HEK293 (cell line): ENCODE data around the gene SPEG.

Source experiments
- CTCF ChIA-PET: fragments of 350-600 bp; formaldehyde crosslinking; extraction: SDS; loops from one replicate; lab custom pipeline; 2021; ENCODE audit warnings: antibody characterized with exemption; lab: Yijun Ruan, JAX
- POLR2A ChIA-PET: fragments of 300-600 bp; formaldehyde crosslinking; extraction: SDS; loops from one replicate; lab custom pipeline; 2020; ENCODE audit warnings: antibody characterized with exemption, inconsistent platforms; lab: Yijun Ruan, JAX
- H3K27ac ChIP-seq: fragments of 200-500 bp; sonication (Bioruptor generic); 2 replicates; pipeline ENCODE4 v1.5.1; 2014; ENCODE audit warnings: low read depth, low read length, control low read depth, inconsistent platforms; ENCODE audit errors: extremely low read depth
- H3K36me3 ChIP-seq, 2 experiments: fragments of 200-500 bp in 1 of 2; sonication (Bioruptor generic) in 1 of 2; 1 replicate in 1 of 2; 2 replicates in 1 of 2; pipeline ENCODE4 v1.5.1; 2014 to 2017; ENCODE audit warnings: inconsistent platforms in 2 of 2, low read length in 2 of 2; ENCODE audit not compliant: control insufficient read depth in 2 of 2, insufficient read depth in 1 of 2
- H3K4me1 ChIP-seq: fragments of 200-500 bp; sonication (Bioruptor generic); 2 replicates; pipeline ENCODE4 v1.5.1; 2014; ENCODE audit warnings: mild to moderate bottlenecking, low read length, inconsistent platforms; ENCODE audit not compliant: control insufficient read depth, insufficient read depth
- H3K4me3 ChIP-seq: 2 replicates; pipeline ENCODE4 v1.5.1; 2011; ENCODE audit warnings: low read depth, mild to moderate bottlenecking, control low read depth, low read length, moderate library complexity
- H3K9me3 ChIP-seq: fragments of 200-500 bp; sonication (Bioruptor generic); 2 replicates; pipeline ENCODE4 v1.5.1; 2014; ENCODE audit warnings: low read depth, low read length, inconsistent platforms; ENCODE audit not compliant: control insufficient read depth, insufficient read depth
- KLF9 ChIP-seq: fragments of 450-650 bp; formaldehyde crosslinking; IDR thresholded peaks from 2 replicates; pipeline ENCODE4 v1.5.1; 2016; ENCODE audit warnings: missing biosample characterization, missing genetic modification characterization, low read depth
- SP7 ChIP-seq: fragments of 450-650 bp; formaldehyde crosslinking; IDR thresholded peaks from 2 replicates; pipeline ENCODE4 v1.5.1; 2016; ENCODE audit warnings: missing biosample characterization, missing genetic modification characterization
- WT1 ChIP-seq: fragments of 450-650 bp; formaldehyde crosslinking; IDR thresholded peaks from 2 replicates; pipeline ENCODE4 v1.5.1; 2016; ENCODE audit warnings: missing biosample characterization, missing genetic modification characterization
- ZBTB21 ChIP-seq: fragments of 450-650 bp; formaldehyde crosslinking; IDR thresholded peaks from 2 replicates; pipeline ENCODE4 v1.5.1; 2017; ENCODE audit warnings: missing biosample characterization, missing genetic modification characterization
- ZNF10 ChIP-seq: fragments of 450-650 bp; formaldehyde crosslinking; IDR thresholded peaks from 2 replicates; pipeline ENCODE4 v1.5.1; 2017; ENCODE audit warnings: missing biosample characterization, missing genetic modification characterization
- ZNF132 ChIP-seq: fragments of 450-650 bp; formaldehyde crosslinking; IDR thresholded peaks from 2 replicates; pipeline ENCODE4 v1.5.1; 2017; ENCODE audit warnings: missing biosample characterization, missing genetic modification characterization, borderline replicate concordance
- ZNF133 ChIP-seq: fragments of 450-650 bp; formaldehyde crosslinking; IDR thresholded peaks from 2 replicates; pipeline ENCODE4 v1.5.1; 2016; ENCODE audit warnings: missing biosample characterization, missing genetic modification characterization
- ZNF140 ChIP-seq: fragments of 450-650 bp; formaldehyde crosslinking; IDR thresholded peaks from 2 replicates; pipeline ENCODE4 v1.5.1; 2016; ENCODE audit warnings: missing biosample characterization, missing genetic modification characterization
- ZNF292 ChIP-seq: fragments of 450-650 bp; formaldehyde crosslinking; IDR thresholded peaks from 2 replicates; pipeline ENCODE4 v1.5.1; 2016; ENCODE audit warnings: low read depth, missing biosample characterization, missing genetic modification characterization, borderline replicate concordance
- ZNF350 ChIP-seq: fragments of 450-650 bp; formaldehyde crosslinking; IDR thresholded peaks from 2 replicates; pipeline ENCODE4 v1.5.0; 2017; ENCODE audit warnings: missing biosample characterization, mild to moderate bottlenecking, missing genetic modification characterization
- ZNF37A ChIP-seq: fragments of 450-650 bp; IDR thresholded peaks from 2 replicates; pipeline ENCODE4 v1.5.1; 2018; ENCODE audit warnings: missing biosample characterization, missing genetic modification characterization
- ZNF426 ChIP-seq: fragments of 450-650 bp; formaldehyde crosslinking; IDR thresholded peaks from 2 replicates; pipeline ENCODE4 v1.5.1; 2017; ENCODE audit warnings: missing biosample characterization, missing genetic modification characterization, mild to moderate bottlenecking, inconsistent platforms, moderate library complexity
- ZNF433 ChIP-seq: fragments of 450-650 bp; formaldehyde crosslinking; IDR thresholded peaks from 2 replicates; pipeline ENCODE4 v1.5.1; 2016; ENCODE audit warnings: missing biosample characterization, missing genetic modification characterization, low read depth
- ZNF501 ChIP-seq: fragments of 450-650 bp; formaldehyde crosslinking; IDR thresholded peaks from 2 replicates; pipeline ENCODE4 v1.5.1; 2016; ENCODE audit warnings: missing biosample characterization, missing genetic modification characterization
- ZNF670 ChIP-seq: fragments of 450-650 bp; formaldehyde crosslinking; IDR thresholded peaks from 2 replicates; pipeline ENCODE4 v1.5.1; 2016; ENCODE audit warnings: missing biosample characterization, missing genetic modification characterization, low read depth
- ZNF747 ChIP-seq: fragments of 450-650 bp; formaldehyde crosslinking; IDR thresholded peaks from 2 replicates; pipeline ENCODE4 v1.5.1; 2016; ENCODE audit warnings: missing biosample characterization, missing genetic modification characterization
- ZSCAN23 ChIP-seq: fragments of 450-650 bp; formaldehyde crosslinking; IDR thresholded peaks from 2 replicates; pipeline ENCODE4 v1.5.1; 2016; ENCODE audit warnings: missing biosample characterization, missing genetic modification characterization
- TF ChIP-seq, protein P1 (sequence below): fragments of 450-650 bp; formaldehyde crosslinking; IDR thresholded peaks from 2 replicates; pipeline ENCODE4 v1.5.1; 2017; ENCODE audit warnings: missing biosample characterization, missing genetic modification characterization
- TF ChIP-seq, protein P2 (sequence below): fragments of 450-650 bp; formaldehyde crosslinking; optimal IDR thresholded peaks from 2 replicates; pipeline ENCODE3; 2016; ENCODE audit warnings: missing biosample characterization, mild to moderate bottlenecking, missing genetic modification characterization
- TF ChIP-seq, protein P3 (sequence below): fragments of 450-650 bp; formaldehyde crosslinking; IDR thresholded peaks from 2 replicates; pipeline ENCODE4 v1.5.1; 2017; ENCODE audit warnings: missing biosample characterization, missing genetic modification characterization
- TF ChIP-seq, protein P4 (sequence below): fragments of 450-650 bp; formaldehyde crosslinking; IDR thresholded peaks from 2 replicates; pipeline ENCODE4 v1.5.1; 2016; ENCODE audit warnings: missing biosample characterization, missing genetic modification characterization
- TF ChIP-seq, protein P5 (sequence below): fragments of 450-650 bp; formaldehyde crosslinking; IDR thresholded peaks from 2 replicates; pipeline ENCODE4 v1.5.1; 2016; ENCODE audit warnings: missing biosample characterization, missing genetic modification characterization

The SPEG gene

DNA sequence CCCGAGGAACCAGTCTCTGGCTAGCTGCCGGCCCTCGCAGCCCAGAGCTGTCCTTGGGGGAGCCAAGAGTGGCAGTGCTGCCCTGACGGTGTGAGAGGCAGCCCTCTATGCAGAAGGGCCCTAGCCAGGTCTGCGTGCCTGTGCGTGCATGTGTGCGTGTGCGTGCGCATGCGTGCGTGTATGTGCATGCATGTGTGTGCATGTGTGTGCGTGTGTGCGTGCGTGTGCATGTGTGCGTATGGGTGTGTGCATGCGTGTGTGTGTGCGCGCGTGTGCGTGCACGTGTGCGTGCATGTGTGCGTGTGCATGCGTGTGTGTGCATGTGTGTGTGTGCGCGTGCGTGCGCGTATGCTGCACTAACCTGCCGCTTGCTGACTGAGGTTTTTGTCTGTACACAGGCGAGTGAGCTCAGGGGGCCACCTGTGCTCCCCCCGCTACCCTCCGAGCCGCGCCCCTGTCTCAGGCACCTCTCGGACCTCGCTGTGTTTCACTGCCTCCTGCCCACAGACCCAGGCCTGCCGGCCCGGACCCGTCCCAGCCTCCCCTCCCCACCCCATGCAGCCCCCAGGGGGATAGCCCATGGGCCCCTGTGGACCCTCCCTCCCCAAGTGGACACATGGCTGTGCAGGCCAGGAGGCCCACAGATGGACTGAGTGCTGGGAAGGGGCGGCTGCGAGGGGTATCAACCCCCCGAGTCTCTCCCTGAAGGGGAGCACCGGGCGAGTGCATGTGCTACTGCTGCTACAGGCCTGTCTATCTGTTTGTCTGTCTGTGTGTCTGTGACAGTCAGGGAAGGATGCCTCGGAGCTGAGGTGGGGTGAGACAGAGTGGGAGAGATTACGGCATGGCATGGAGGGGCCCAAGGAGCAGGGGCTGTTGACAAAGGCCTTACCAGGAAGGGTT lies 31.3 kb downstream of the SPEG start:
- no peak overlapping the region for H3K27ac ChIP-seq
- ChIA-PET CTCF (interaction anchor here (2.5 kb wide), 1 partner anchor 10 kb away, joined by 11 read pairs; no protein-coding TSS in a partner anchor), POLR2A (interaction anchor here (0.5 kb wide), 1 partner anchor 86 kb away, joined by 3 read pairs; no protein-coding TSS in a partner anchor)
- peaks cover 0 to 52% of the 10 kb centered on the region in 2 experiments; a peak in 2 of 3 replicates for H3K36me3 ChIP-seq
- H3K4me3 ChIP-seq, result no peak overlapping the region
- H3K9me3 ChIP-seq, result no peaks in the 10 kb centered on the region
- no peaks in the 10 kb centered on the region for H3K4me1 ChIP-seq
- TF ChIP-seq ZNF350 (no peak), KLF9 (no peak), ZNF747 (tag by site-specific recombination) (no peak), SP7 (tag by site-specific recombination) (no peak), ZNF10 (tag by site-specific recombination) (no peak), ZNF133 (tag by site-specific recombination) (no peak), ZSCAN23 (tag by site-specific recombination) (no peak), ZNF501 (tag by site-specific recombination) (no peak), ZNF426 (tag by site-specific recombination) (no peak), ZNF433 (tag by site-specific recombination) (no peak), ZNF670 (tag by site-specific recombination) (no peak), ZNF132 (tag by site-specific recombination) (no peak)
- TF ChIP-seq, protein P1, sequence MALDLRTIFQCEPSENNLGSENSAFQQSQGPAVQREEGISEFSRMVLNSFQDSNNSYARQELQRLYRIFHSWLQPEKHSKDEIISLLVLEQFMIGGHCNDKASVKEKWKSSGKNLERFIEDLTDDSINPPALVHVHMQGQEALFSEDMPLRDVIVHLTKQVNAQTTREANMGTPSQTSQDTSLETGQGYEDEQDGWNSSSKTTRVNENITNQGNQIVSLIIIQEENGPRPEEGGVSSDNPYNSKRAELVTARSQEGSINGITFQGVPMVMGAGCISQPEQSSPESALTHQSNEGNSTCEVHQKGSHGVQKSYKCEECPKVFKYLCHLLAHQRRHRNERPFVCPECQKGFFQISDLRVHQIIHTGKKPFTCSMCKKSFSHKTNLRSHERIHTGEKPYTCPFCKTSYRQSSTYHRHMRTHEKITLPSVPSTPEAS (tag by site-specific recombination), result peak; percentile 85
- TF ChIP-seq, protein P2, sequence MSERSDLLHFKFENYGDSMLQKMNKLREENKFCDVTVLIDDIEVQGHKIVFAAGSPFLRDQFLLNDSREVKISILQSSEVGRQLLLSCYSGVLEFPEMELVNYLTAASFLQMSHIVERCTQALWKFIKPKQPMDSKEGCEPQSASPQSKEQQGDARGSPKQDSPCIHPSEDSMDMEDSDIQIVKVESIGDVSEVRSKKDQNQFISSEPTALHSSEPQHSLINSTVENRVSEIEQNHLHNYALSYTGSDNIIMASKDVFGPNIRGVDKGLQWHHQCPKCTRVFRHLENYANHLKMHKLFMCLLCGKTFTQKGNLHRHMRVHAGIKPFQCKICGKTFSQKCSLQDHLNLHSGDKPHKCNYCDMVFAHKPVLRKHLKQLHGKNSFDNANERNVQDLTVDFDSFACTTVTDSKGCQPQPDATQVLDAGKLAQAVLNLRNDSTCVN (tag by site-specific recombination), result peak; percentile 17
- TF ChIP-seq, protein P3, sequence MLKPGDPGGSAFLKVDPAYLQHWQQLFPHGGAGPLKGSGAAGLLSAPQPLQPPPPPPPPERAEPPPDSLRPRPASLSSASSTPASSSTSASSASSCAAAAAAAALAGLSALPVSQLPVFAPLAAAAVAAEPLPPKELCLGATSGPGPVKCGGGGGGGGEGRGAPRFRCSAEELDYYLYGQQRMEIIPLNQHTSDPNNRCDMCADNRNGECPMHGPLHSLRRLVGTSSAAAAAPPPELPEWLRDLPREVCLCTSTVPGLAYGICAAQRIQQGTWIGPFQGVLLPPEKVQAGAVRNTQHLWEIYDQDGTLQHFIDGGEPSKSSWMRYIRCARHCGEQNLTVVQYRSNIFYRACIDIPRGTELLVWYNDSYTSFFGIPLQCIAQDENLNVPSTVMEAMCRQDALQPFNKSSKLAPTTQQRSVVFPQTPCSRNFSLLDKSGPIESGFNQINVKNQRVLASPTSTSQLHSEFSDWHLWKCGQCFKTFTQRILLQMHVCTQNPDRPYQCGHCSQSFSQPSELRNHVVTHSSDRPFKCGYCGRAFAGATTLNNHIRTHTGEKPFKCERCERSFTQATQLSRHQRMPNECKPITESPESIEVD, result no peak
- TF ChIP-seq, protein P4, sequence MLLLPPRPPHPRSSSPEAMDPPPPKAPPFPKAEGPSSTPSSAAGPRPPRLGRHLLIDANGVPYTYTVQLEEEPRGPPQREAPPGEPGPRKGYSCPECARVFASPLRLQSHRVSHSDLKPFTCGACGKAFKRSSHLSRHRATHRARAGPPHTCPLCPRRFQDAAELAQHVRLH (tag by site-specific recombination), result no peak

DNA sequence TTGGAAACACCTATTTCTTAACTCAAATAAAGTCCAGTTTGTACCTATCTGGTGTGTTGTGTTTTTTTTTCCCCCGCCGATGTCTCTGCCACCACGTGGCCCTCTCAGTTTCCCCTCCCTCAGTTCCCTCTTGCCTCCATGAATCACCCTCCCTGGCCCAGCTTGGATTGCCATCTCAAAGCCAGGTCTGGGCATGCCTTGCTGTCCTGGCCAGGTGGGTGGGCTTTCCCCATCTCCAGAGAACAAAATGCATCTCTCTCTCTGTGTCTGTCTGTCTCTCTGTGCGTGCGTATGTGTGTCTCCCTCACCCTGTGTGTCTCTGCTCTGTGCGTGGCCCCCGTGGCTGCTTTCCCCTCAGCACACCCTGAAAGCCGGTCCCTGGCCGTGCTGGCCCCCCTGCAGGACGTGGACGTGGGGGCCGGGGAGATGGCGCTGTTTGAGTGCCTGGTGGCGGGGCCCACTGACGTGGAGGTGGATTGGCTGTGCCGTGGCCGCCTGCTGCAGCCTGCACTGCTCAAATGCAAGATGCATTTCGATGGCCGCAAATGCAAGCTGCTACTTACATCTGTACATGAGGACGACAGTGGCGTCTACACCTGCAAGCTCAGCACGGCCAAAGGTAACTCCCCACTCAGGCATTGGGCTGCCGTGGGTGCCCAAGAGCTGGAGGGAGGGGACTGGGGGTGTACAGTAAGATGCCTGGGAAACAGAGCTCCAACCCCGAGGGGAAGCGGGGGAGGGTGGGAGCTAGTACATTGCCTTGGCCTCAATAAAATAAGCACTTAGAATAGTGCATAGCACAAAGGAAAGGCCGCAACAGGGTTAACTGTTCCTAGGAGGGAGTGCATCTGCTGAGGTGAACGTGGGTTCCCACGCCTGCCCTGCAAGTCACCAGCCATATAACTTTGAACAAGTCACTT lies 32.4 kb downstream of the SPEG start:
- Histone ChIP-seq H3K27ac (no peak overlapping the region), H3K4me3 (no peak overlapping the region), H3K36me3 (peaks cover 0 to 47% of the 10 kb centered on the region in 2 experiments; a peak in 2 of 3 replicates)
- TF ChIP-seq, protein P2 (tag by site-specific recombination), result no peak
- TF ChIP-seq WT1 (tag by site-specific recombination), result no peak
- TF ChIP-seq ZNF133 (tag by site-specific recombination), result no peak
- no peak for TF ChIP-seq ZNF37A
- TF ChIP-seq ZNF140 (tag by site-specific recombination), result no peak
- no peak for TF ChIP-seq ZNF292 (tag by site-specific recombination)
- TF ChIP-seq, protein P5, sequence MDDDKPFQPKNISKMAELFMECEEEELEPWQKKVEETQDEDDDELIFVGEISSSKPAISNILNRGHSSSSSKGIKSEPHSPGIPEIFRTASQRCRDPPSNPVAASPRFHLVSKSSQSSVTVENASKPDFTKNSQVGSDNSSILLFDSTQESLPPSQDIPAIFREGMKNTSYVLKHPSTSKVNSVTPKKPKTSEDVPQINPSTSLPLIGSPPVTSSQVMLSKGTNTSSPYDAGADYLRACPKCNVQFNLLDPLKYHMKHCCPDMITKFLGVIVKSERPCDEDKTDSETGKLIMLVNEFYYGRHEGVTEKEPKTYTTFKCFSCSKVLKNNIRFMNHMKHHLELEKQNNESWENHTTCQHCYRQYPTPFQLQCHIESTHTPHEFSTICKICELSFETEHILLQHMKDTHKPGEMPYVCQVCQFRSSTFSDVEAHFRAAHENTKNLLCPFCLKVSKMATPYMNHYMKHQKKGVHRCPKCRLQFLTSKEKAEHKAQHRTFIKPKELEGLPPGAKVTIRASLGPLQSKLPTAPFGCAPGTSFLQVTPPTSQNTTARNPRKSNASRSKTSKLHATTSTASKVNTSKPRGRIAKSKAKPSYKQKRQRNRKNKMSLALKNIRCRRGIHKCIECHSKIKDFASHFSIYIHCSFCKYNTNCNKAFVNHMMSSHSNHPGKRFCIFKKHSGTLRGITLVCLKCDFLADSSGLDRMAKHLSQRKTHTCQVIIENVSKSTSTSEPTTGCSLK (tag by site-specific recombination), result no peak
- TF ChIP-seq ZBTB21 (tag by site-specific recombination), result no peak
- no peak for TF ChIP-seq ZNF132 (tag by site-specific recombination)
- TF ChIP-seq, all 188 proteins: peak for 0
- Histone ChIP-seq H3K4me1 (no peaks in the 10 kb centered on the region), H3K9me3 (no peaks in the 10 kb centered on the region)
- ChIA-PET POLR2A (no interaction called here), CTCF (interaction anchor here (0.9 to 2.5 kb wide), 6 partner anchors 9 to 394 kb away, joined by 3 to 11 read pairs (median 4); a partner anchor contains a TSS)
